NT2/D1 (cell line): ENCODE data around the gene TAOK1.

Experiments used
- DNase-seq: peaks from one replicate; pipeline ENCODE4 v3.0.0-alpha.2; 2011; ENCODE audit warnings: low read depth, low spot score
- H3K27me3 ChIP-seq: 2 replicates; pipeline ENCODE4 v1.6.0; 2011; ENCODE audit warnings: mild to moderate bottlenecking; ENCODE audit not compliant: insufficient read length, insufficient read depth
- H3K36me3 ChIP-seq: 2 replicates; pipeline ENCODE4 v1.6.1; 2011; ENCODE audit warnings: mild to moderate bottlenecking, low read length, mixed read lengths; ENCODE audit not compliant: insufficient read depth, insufficient read length
- H3K4me1 ChIP-seq: 2 replicates; pipeline ENCODE4 v1.5.1; 2011; ENCODE audit not compliant: insufficient read depth, insufficient read length
- H3K4me3 ChIP-seq: 2 replicates; pipeline ENCODE4 v1.5.1; 2011; ENCODE audit warnings: low read depth; ENCODE audit not compliant: insufficient read length
- H3K9ac ChIP-seq: 2 replicates; pipeline ENCODE4 v1.6.0; 2011; ENCODE audit warnings: low read depth; ENCODE audit not compliant: insufficient read length
- H3K9me3 ChIP-seq: 2 replicates; pipeline ENCODE4 v1.5.1; 2011; ENCODE audit warnings: mild to moderate bottlenecking, low read length; ENCODE audit not compliant: insufficient read depth
- SUZ12 ChIP-seq: IDR thresholded peaks from 2 replicates; pipeline ENCODE4 v1.6.1; 2011; ENCODE audit not compliant: insufficient read length, insufficient read depth; ENCODE audit errors: extremely low read depth
- YY1 ChIP-seq: IDR thresholded peaks from 2 replicates; pipeline ENCODE4 v1.6.1; 2011; ENCODE audit not compliant: insufficient read length, insufficient read depth
- ZNF274 ChIP-seq: IDR thresholded peaks from 2 replicates; pipeline ENCODE4 v1.6.1; 2011; ENCODE audit warnings: mild to moderate bottlenecking, low read depth, low read length

The TAOK1 gene

DNA sequence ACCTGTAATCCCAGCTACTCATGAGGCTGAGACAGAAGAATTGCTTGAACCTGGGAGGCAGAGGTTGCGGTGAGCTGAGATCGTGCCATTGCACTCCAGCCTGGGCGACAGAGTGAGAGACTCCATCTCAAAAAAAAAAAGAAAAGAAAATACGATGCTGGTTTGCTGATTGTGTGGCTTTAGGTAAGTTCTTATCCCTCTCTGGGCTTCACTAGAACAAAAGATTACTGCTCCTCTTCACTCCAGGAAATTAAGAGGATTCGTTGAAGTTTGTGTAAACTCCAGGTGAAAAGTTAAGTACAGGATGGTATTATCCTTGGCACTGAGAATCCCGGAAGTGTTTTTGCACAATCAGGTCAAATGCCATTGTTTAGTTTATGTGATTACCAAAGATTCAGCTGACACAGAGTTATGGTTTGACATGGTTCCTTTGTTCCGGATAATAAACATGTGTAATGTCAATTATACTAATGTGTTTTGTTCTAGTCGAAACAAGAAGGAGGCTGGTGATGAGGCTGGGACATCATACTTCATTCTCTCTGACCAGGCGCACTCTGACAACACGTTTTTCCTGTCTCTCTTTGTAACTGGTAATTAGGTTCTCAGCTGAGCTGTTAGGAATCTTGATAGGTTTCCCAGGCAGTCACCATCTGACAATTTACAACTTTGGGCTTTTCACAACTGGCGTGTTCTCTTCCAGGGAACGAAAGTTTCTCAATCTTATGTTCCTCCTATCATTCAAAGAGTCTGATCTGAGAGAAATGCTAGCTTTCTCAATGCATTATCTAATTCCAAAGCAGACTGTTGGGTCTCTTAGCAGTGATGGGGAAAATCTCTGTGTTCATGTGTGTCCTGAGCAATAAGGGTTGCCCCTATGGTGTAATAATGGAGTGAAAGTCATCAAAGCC is 10.8 kb upstream of the TAOK1 start:
- H3K4me3 ChIP-seq: no peak overlapping the region
- H3K4me1 ChIP-seq: peaks cover 2% of the 10 kb centered on the region
- no peaks in the 10 kb centered on the region for H3K36me3 ChIP-seq
- DNase-seq: no peak
- no peaks in the 10 kb centered on the region for H3K27me3 ChIP-seq
- H3K9me3 ChIP-seq: no peaks in the 10 kb centered on the region
- TF ChIP-seq YY1 (no peak), SUZ12 (no peak), ZNF274 (no peak)
- no peak overlapping the region for H3K9ac ChIP-seq

DNA sequence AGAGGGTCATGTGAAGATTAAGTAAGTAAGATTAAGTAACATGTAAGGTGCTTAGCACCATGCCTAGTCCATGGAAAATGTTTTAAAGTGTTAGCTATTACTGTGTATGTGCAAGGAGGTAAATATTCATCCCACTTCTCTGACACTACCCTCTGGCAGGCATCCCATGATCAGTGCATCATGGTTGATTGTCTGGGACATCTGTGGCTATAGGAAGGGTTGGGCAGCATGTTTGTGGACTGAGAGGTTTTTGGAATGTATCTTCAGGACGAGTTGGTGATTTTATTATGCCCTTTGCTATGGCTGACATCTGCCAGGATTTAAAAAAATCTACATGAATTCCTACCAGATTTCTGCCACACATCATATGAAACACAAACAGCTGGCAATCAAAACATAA is 6.5 kb upstream of the TAOK1 start:
- Histone ChIP-seq H3K27me3 (no peaks in the 10 kb centered on the region), H3K4me3 (no peak overlapping the region), H3K36me3 (no peaks in the 10 kb centered on the region), H3K9ac (no peak overlapping the region), H3K4me1 (no peaks in the 10 kb centered on the region), H3K9me3 (no peaks in the 10 kb centered on the region)
- TF ChIP-seq YY1 (no peak), SUZ12 (no peak), ZNF274 (no peak)
- no peak for DNase-seq

- Histone ChIP-seq H3K4me1 (no peaks in the 10 kb centered on the region), H3K36me3 (no peaks in the 10 kb centered on the region), H3K9me3 (no peaks in the 10 kb centered on the region), H3K4me3 (no peak overlapping the region), H3K9ac (no peak overlapping the region), H3K27me3 (no peaks in the 10 kb centered on the region)
- TF ChIP-seq YY1 (no peak), SUZ12 (no peak), ZNF274 (no peak)
- no peak for DNase-seq
These were observed 5.3 kb upstream of the TAOK1 start for GRCh38 chr17:29384901-29385300.

DNA sequence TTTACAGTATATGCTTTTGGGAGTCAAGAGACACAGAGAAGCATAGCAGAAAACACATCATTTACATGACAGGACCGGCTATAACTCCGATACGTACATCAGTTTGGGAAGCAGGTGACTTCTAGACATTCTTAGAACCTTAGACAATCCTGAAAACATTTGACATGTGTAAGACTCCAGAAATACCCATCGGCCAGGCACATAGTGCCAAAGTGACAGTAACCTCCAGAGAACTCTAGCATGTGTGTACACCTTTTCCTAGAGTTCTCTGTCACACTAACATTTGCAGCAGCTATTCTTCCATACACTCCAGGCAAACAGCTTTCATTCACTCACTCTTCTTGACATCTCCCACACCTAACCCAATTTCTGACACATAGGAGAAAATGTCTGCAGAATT is 3.4 kb upstream of the TAOK1 start:
- no peaks in the 10 kb centered on the region for H3K36me3 ChIP-seq
- no peaks in the 10 kb centered on the region for H3K9me3 ChIP-seq
- H3K4me1 ChIP-seq: no peaks in the 10 kb centered on the region
- DNase-seq: no peak
- TF ChIP-seq ZNF274 (no peak), SUZ12 (no peak), YY1 (no peak)
- no peak overlapping the region for H3K9ac ChIP-seq
- no peak overlapping the region for H3K4me3 ChIP-seq
- H3K27me3 ChIP-seq: no peaks in the 10 kb centered on the region

- no peaks in the 10 kb centered on the region for H3K36me3 ChIP-seq
- no peaks in the 10 kb centered on the region for H3K9me3 ChIP-seq
- TF ChIP-seq YY1 (no peak), ZNF274 (no peak), SUZ12 (no peak)
- H3K27me3 ChIP-seq: no peaks in the 10 kb centered on the region
- H3K4me3 ChIP-seq: no peak overlapping the region
- H3K4me1 ChIP-seq: no peaks in the 10 kb centered on the region
- H3K9ac ChIP-seq: no peak overlapping the region
- no peak for DNase-seq
These were observed 1.2 kb upstream of the TAOK1 start for GRCh38 chr17:29388937-29389336.

DNA sequence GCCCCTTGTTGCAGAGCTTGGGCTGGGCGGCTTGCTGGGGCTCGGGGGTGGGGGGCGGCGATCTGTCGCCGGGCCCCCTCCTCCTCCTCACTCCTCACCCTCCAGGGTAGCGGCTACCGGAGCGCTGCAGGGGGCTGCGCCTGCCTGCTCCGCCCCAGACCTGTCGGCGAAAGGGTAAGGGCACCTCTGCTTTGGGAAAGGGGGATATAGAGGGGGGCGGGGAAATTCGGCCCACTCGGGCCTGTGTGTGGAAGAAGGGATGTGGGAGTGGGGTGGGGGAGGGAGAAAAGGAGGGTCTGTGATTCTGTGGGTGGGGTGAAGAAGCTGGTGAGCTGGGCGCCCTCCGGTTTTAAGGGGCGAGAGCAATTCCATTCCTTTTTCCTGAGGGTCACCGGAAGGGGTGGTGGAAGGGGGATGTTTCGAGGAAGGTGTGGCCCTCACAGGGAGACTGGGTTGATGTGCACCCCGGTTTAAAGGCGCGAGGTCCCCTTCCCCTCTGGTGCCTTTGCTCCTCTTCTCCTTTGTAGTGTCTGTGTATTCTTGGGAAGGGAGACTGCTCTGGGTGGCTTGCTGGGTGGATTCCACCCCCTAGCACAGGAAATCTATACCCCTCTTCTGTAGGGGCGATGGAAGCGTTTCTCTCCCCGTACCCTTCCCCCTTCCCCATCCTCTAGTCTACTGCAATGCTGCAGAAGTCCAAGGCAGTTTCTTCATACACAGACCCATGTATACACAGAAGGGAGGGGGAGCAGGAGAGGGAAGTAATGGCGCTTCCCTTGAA is 878 bp downstream of the TAOK1 start:
- Histone ChIP-seq H3K27me3 (no peaks in the 10 kb centered on the region), H3K9me3 (no peaks in the 10 kb centered on the region), H3K4me1 (no peaks in the 10 kb centered on the region), H3K4me3 (peak overlapping the region; percentile 83), H3K36me3 (no peaks in the 10 kb centered on the region), H3K9ac (peak overlapping the region; percentile 75)
- TF ChIP-seq ZNF274 (no peak), YY1 (no peak), SUZ12 (no peak)
- no peak for DNase-seq

GRCh38 chr17:29393436-29393835 is 3.3 kb downstream of the TAOK1 start:
- DNase-seq: no peak
- no peaks in the 10 kb centered on the region for H3K4me1 ChIP-seq
- H3K27me3 ChIP-seq: no peaks in the 10 kb centered on the region
- no peak for TF ChIP-seq ZNF274
- no peak overlapping the region for H3K9ac ChIP-seq
- no peaks in the 10 kb centered on the region for H3K9me3 ChIP-seq
- H3K36me3 ChIP-seq: peaks cover 6% of the 10 kb centered on the region
- no peak overlapping the region for H3K4me3 ChIP-seq
